ENCODE results near the gene C11orf16. TPM values are rescaled to one million over a fixed set of nuclear protein-coding genes. Genes with fewer than 3 reads are reported as not detected.

Gene C11orf16
- total and polyA plus RNA-seq, 9 of the 15 experiments (the other 6 are each of a cell fraction or from before 2014, with no cell fraction given): not detected

DNA sequence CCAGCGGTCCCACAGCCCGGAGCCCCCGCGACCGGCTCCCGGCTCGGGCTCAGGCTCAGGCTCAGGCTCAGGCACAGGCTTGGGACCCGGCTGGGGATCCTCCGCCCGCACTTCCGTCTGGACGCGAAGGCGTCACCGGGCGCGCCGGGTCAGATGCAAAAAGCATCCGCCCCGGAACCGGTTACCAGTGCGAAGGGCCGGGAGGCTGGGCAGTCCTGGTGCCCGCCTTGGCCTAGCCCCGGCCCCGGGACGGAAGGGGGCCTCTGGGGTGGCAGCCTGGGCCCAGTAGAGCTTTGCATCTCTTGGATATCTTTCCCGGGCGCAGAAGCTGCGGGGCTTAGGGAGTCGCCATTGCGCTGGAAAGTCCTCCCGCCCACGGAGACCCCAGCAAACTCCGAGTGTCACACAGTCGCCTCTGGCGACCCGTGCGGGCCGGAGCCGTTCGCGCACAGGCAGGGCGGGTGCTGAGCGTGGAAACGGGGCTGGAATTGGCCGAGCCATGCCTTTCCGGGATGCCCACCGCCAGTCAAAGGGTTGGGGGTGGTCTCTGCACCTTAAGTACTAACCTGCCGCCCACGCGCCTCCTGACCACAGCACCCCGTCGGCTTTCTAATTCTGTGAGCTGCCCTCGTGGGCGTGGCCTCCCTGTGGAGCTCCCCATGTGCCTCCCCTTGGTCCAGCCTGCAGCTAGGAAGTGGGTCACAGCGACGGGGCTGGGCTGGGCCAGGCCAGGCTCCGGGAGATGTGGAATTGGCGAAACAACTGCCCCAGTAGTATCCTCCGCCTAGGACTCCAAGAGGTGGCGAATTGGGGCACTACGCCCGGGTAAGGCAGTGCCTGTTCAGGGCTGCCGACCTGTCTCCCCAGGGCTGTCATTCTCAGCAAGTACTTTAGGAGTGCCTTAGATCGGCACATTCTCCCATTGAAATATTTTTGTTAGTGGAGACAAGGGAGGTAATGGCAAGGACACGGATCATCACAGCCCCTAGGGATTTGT lies 31.9 kb upstream of the C11orf16 start, which contains the start of gene TMEM9B (continued):
- TF ChIP-seq ZNF12 (CRISPR knock-in tag; IDR thresholded peaks at IDR 0.05) (peak; percentile 78; the same call in 1 of the 2 replicates), CBX2 (IDR thresholded peaks at IDR 0.05; ENCODE audit: insufficient read depth, low read length, poor library complexity, severe bottlenecking) (no peak), FUS (optimal IDR thresholded peaks at IDR 0.05; ENCODE audit: low read depth, low read length) (peak; percentile 45), CBFA2T3 (IDR thresholded peaks at IDR 0.05) (peak; percentile 2; the same call in 1 of the 2 replicates), RBM34 (IDR thresholded peaks at IDR 0.05; ENCODE audit: borderline replicate concordance, insufficient read depth, low read length) (0 out of 2 replicates have a peak, but pooled peaks have one; percentile 75), MEF2D (tag; conservative IDR thresholded peaks at IDR 0.05; ENCODE audit: low read depth) (no peak), MTA3 (IDR thresholded peaks at IDR 0.05; ENCODE audit: borderline replicate concordance) (peak; percentile 86; the same call in 1 of the 2 replicates), CBX5 (IDR thresholded peaks at IDR 0.05; ENCODE audit: borderline replicate concordance, low read depth) (peak; percentile 23; the same call in 1 of the 2 replicates), RBM25 (IDR thresholded peaks at IDR 0.05; ENCODE audit: low read depth, low read length, severe bottlenecking) (peak; percentile 99), ZNF696 (CRISPR knock-in tag; conservative IDR thresholded peaks at IDR 0.05) (no peak), ZNF311 (CRISPR knock-in tag; IDR thresholded peaks at IDR 0.05) (no peak), CREM (IDR thresholded peaks at IDR 0.05; ENCODE audit: low read depth) (peak; percentile 98), KLF1 (tag; IDR thresholded peaks at IDR 0.05) (peak; percentile 51; the same call in 1 of the 2 replicates), SMARCE1 (IDR thresholded peaks at IDR 0.05) (peak; percentile 21; the same call in 1 of the 2 replicates), TAF7 (tag; IDR thresholded peaks at IDR 0.05) (peak; percentile 6), CBX1 (IDR thresholded peaks at IDR 0.05; ENCODE audit: low read depth) (0 out of 2 replicates have a peak, but pooled peaks have one; percentile 14), SIN3A (IDR thresholded peaks at IDR 0.05; ENCODE audit: borderline replicate concordance in 2 of 2, control insufficient read depth in 1 of 2, low read depth in 2 of 2, low read length in 2 of 2) (peak; percentile 66 to 90), HDAC3 (IDR thresholded peaks at IDR 0.05; ENCODE audit: borderline replicate concordance, partially characterized antibody) (no peak), TBL1XR1 (IDR thresholded peaks at IDR 0.05; ENCODE audit: low read length in 2 of 2) (peak in 1 of 2 experiments; percentile 70; a peak in 2 of 4 replicates)
- TF ChIP-seq, protein P1, sequence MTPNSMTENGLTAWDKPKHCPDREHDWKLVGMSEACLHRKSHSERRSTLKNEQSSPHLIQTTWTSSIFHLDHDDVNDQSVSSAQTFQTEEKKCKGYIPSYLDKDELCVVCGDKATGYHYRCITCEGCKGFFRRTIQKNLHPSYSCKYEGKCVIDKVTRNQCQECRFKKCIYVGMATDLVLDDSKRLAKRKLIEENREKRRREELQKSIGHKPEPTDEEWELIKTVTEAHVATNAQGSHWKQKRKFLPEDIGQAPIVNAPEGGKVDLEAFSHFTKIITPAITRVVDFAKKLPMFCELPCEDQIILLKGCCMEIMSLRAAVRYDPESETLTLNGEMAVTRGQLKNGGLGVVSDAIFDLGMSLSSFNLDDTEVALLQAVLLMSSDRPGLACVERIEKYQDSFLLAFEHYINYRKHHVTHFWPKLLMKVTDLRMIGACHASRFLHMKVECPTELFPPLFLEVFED (CRISPR knock-in tag; conservative IDR thresholded peaks at IDR 0.05): no peak
- TF ChIP-seq, protein P2, sequence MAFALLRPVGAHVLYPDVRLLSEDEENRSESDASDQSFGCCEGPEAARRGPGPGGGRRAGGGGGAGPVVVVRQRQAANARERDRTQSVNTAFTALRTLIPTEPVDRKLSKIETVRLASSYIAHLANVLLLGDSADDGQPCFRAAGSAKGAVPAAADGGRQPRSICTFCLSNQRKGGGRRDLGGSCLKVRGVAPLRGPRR (CRISPR knock-in tag; IDR thresholded peaks at IDR 0.05): no peak
- TF ChIP-seq, protein P3, sequence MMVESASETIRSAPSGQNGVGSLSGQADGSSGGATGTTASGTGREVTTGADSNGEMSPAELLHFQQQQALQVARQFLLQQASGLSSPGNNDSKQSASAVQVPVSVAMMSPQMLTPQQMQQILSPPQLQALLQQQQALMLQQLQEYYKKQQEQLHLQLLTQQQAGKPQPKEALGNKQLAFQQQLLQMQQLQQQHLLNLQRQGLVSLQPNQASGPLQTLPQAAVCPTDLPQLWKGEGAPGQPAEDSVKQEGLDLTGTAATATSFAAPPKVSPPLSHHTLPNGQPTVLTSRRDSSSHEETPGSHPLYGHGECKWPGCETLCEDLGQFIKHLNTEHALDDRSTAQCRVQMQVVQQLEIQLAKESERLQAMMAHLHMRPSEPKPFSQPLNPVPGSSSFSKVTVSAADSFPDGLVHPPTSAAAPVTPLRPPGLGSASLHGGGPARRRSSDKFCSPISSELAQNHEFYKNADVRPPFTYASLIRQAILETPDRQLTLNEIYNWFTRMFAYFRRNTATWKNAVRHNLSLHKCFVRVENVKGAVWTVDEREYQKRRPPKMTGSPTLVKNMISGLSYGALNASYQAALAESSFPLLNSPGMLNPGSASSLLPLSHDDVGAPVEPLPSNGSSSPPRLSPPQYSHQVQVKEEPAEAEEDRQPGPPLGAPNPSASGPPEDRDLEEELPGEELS (CRISPR knock-in tag; IDR thresholded peaks at IDR 0.05; ENCODE audit: borderline replicate concordance): 0 out of 2 replicates have a peak, but pooled peaks have one; percentile 89

Measured in K562 (cell line).